DND-41 (cell line): ENCODE measurements around the gene PDE4B.
"Not testable (repeated sequence)": the region's sequence is repeated elsewhere in the genome, so short reads cannot be mapped to it uniquely, and the experiment has no call there.

Source experiments
- CTCF ChIP-seq: IDR thresholded peaks from 2 replicates; pipeline ENCODE4 v1.5.1; 2012; ENCODE audit warnings: borderline replicate concordance, low read length, moderate library complexity, mild to moderate bottlenecking; ENCODE audit not compliant: poor library complexity, severe bottlenecking; ENCODE audit errors: extremely low read depth
- EZH2 ChIP-seq: IDR thresholded peaks from 3 replicates; pipeline ENCODE4 v1.6.1; 2012; ENCODE audit warnings: borderline replicate concordance, low read depth, mild to moderate bottlenecking, moderate library complexity, low read length, inconsistent platforms; ENCODE audit not compliant: severe bottlenecking

GRCh38 chr1:65856591-65856990 is 63.9 kb downstream of the PDE4B start:
- TF ChIP-seq CTCF, EZH2: not testable (repeated sequence)
